ENCODE results near the gene ICAM2. TPM values are rescaled to one million over a fixed set of nuclear protein-coding genes. Genes with fewer than 3 reads are reported as not detected.
A peak's percentile ranks its signal among the peaks of the same experiment; 100 is the strongest.

ICAM2 gene
- total and polyA plus RNA-seq, 2 donors (not counting 3 experiments of a cell fraction or from before 2014, with no cell fraction given), result 586 to 2,377 TPM

GRCh38 chr17:63997341-63998048, 22.9 kb downstream of the ICAM2 start:
- no peaks in the 10 kb centered on the region for H4K20me1 ChIP-seq (replicated peaks; ENCODE audit: control insufficient read depth, extremely low read depth, insufficient read depth, low read length)
- CTCF ChIA-PET, result interaction anchor here (1.2 to 6.6 kb wide), 5 partner anchors 19 to 136 kb away, joined by 4 to 113 read pairs (median 8); partner anchors contain the start of gene GH1

More at GRCh38 chr17:63997341-63998048, 22.9 kb downstream of the ICAM2 start:
- no TSS peak for BruUV-seq (replicated peaks)
- POLR2A ChIA-PET, result interaction anchor here (0.5 to 1.1 kb wide), 2 partner anchors 91 to 148 kb away, joined by 3 to 4 read pairs; no protein-coding TSS in a partner anchor
- H3K9me3 ChIP-seq (replicated peaks; ENCODE audit: control insufficient read depth, insufficient read depth, low read length), result no peaks in the 10 kb centered on the region
- H3K9ac ChIP-seq (replicated peaks; ENCODE audit: extremely low read depth, insufficient read depth, low read length), result no peak overlapping the region
- TF ChIP-seq GATA2 (IDR thresholded peaks at IDR 0.05; ENCODE audit: insufficient read depth, insufficient read length, low read depth, low read length) (no peak), MYC (IDR thresholded peaks at IDR 0.05; ENCODE audit: low read depth, low read length) (peak; percentile 36), POLR2AphosphoS5 (IDR thresholded peaks at IDR 0.05; ENCODE audit: insufficient read depth, low read depth, low read length) (no peak), MAX (IDR thresholded peaks at IDR 0.05; ENCODE audit: insufficient read depth, insufficient read length) (peak; percentile 86), POLR2A (IDR thresholded peaks at IDR 0.05; ENCODE audit: low read depth, low read length) (no peak), EZH2 (IDR thresholded peaks at IDR 0.05; ENCODE audit: borderline replicate concordance, low read depth, low read length, severe bottlenecking) (no peak), FOS (IDR thresholded peaks at IDR 0.05; ENCODE audit: borderline replicate concordance, insufficient read depth, low read length) (no peak), JUN (IDR thresholded peaks at IDR 0.05; ENCODE audit: borderline replicate concordance, insufficient read depth, insufficient read length, low read depth) (no peak)
- TF ChIP-seq, protein P1, sequence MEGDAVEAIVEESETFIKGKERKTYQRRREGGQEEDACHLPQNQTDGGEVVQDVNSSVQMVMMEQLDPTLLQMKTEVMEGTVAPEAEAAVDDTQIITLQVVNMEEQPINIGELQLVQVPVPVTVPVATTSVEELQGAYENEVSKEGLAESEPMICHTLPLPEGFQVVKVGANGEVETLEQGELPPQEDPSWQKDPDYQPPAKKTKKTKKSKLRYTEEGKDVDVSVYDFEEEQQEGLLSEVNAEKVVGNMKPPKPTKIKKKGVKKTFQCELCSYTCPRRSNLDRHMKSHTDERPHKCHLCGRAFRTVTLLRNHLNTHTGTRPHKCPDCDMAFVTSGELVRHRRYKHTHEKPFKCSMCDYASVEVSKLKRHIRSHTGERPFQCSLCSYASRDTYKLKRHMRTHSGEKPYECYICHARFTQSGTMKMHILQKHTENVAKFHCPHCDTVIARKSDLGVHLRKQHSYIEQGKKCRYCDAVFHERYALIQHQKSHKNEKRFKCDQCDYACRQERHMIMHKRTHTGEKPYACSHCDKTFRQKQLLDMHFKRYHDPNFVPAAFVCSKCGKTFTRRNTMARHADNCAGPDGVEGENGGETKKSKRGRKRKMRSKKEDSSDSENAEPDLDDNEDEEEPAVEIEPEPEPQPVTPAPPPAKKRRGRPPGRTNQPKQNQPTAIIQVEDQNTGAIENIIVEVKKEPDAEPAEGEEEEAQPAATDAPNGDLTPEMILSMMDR (IDR thresholded peaks at IDR 0.05; ENCODE audit: extremely low read depth in 1 of 2, insufficient read depth in 1 of 2, low read depth in 1 of 2, low read length in 2 of 2), result no peak
- FAIRE-seq (peak; percentile 91), DNase-seq (ENCODE audit: low read depth, low spot score) (peak; percentile 47)
- H3K9me1 ChIP-seq (replicated peaks; ENCODE audit: control insufficient read depth, extremely low read depth, insufficient read depth, low read length), result no peaks in the 10 kb centered on the region
- dilution Hi-C loops (cut with MboI; ENCODE audit: extremely low pct_ligation_motif_present, low sequenced_read_pairs), result no loop called here
- H3K36me3 ChIP-seq (ENCODE audit: control insufficient read depth in 2 of 2, extremely low read depth in 1 of 2, insufficient read depth in 2 of 2, low read length in 2 of 2), result peaks cover 3 to 4% of the 10 kb centered on the region in 2 experiments
- peaks cover under 1% of the 10 kb centered on the region for H3K79me2 ChIP-seq (ENCODE audit: control insufficient read depth, insufficient read depth, low read length)
- peak overlapping the region in 2 of 3 experiments; percentile 37 to 59 for H3K4me3 ChIP-seq (replicated peaks in 1 of 3; ENCODE audit: insufficient read depth in 1 of 3, low read depth in 1 of 3, low read length in 3 of 3)
- peak overlapping the region; percentile 23 for H3K27ac ChIP-seq (ENCODE audit: insufficient read depth, low read depth, low read length)
- H3K27me3 ChIP-seq (ENCODE audit: control insufficient read depth in 2 of 2, insufficient read depth in 2 of 2, low read length in 2 of 2), result peaks cover 0 to 1% of the 10 kb centered on the region in 2 experiments
- peak overlapping the region; percentile 57 for H2AFZ ChIP-seq (ENCODE audit: low read depth, low read length)
- H3K4me2 ChIP-seq (ENCODE audit: insufficient read depth, low read length), result peak overlapping the region; percentile 71
- intact Hi-C loops (cut with micrococcal nuclease), result loop anchor here (1.0 kb wide), 1 partner anchor 28 kb away; no protein-coding TSS in a partner anchor
- peaks cover 36% of the 10 kb centered on the region for H3K4me1 ChIP-seq (ENCODE audit: control insufficient read depth, extremely low read depth, insufficient read depth, low read length)
